Stomach (tissue), 4 donors: ENCODE measurements around the gene SRSF4.

Source experiments
- CTCF ChIP-seq, 7 experiments: fragments of 450-650 bp in 4 of 7; fragments of 200-600 bp in 3 of 7; sonication (generic) in 3 of 7; IDR thresholded peaks; one replicate each; pipeline ENCODE4 v1.5.1; 2016 to 2019; ENCODE audit warnings: antibody characterized with exemption in 7 of 7, control low read depth in 2 of 7, mild to moderate bottlenecking in 1 of 7
- EP300 ChIP-seq: sonication (generic); formaldehyde crosslinking; IDR thresholded peaks from one replicate; pipeline ENCODE4 v1.6.1; 2017; ENCODE audit warnings: antibody characterized with exemption
- POLR2A ChIP-seq, 4 donors: fragments of 450-650 bp; IDR thresholded peaks; one replicate each; pipeline ENCODE4 v1.6.1; 2016; ENCODE audit warnings: antibody characterized with exemption in 4 of 4, control low read depth in 2 of 4, mild to moderate bottlenecking in 1 of 4, moderate library complexity in 1 of 4
- POLR2AphosphoS5 ChIP-seq, 3 donors: sonication (generic); formaldehyde crosslinking; IDR thresholded peaks; one replicate each; pipeline ENCODE4 v1.6.1; 2016; ENCODE audit warnings: antibody characterized with exemption in 3 of 3

DNA sequence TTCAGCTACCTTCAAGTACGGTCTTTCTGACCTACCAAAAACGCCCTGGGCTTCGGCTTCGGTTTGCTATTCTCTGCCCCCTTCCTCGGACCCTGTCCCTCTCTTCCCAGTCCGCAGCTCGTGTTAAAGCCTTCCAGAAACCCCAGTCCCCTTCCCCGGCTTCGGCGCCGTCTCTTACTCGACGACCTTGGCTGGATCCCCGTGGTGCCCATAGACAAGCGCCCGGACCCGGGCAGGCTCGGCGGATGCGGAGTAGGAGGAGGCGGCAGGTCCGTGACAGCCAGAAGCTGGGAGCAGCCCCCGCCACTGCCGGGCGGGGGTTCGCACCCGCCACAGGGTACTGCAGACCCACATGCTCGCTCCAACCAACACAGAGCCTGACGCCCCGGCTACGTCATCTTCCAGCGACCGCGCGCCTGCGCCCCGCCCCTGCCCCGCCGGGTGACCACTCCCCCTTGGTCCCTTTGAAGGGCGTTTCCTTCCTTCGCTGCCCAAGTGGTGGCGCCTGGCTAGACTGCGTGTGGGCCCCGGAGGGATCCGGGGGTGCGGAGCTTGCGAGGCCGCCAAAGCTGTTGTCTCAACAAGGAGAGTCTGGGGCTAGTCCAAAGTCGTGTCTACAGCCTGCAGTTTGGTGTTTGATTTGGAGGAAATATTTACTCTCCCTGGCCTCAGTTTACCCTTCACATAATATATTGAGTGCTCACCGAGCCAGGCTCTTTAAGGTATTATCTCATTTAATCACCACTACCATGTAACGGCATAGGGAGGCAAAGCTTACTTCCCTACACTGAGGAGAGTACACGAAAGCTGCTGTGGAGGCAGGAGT, 49.1 kb upstream of the SRSF4 start, which contains the start of gene MECR:
- no peak for TF ChIP-seq CTCF (IDR thresholded peaks at IDR 0.05)
- no peak for TF ChIP-seq POLR2A (IDR thresholded peaks at IDR 0.05)
- TF ChIP-seq POLR2AphosphoS5 (IDR thresholded peaks at IDR 0.05): peak; percentile 68 to 97 (median 79)
- no peak for TF ChIP-seq EP300
